ENCODE results near the gene CBY1.
A peak's percentile ranks its signal among the peaks of the same experiment; 100 is the strongest.

Gene CBY1

DNA sequence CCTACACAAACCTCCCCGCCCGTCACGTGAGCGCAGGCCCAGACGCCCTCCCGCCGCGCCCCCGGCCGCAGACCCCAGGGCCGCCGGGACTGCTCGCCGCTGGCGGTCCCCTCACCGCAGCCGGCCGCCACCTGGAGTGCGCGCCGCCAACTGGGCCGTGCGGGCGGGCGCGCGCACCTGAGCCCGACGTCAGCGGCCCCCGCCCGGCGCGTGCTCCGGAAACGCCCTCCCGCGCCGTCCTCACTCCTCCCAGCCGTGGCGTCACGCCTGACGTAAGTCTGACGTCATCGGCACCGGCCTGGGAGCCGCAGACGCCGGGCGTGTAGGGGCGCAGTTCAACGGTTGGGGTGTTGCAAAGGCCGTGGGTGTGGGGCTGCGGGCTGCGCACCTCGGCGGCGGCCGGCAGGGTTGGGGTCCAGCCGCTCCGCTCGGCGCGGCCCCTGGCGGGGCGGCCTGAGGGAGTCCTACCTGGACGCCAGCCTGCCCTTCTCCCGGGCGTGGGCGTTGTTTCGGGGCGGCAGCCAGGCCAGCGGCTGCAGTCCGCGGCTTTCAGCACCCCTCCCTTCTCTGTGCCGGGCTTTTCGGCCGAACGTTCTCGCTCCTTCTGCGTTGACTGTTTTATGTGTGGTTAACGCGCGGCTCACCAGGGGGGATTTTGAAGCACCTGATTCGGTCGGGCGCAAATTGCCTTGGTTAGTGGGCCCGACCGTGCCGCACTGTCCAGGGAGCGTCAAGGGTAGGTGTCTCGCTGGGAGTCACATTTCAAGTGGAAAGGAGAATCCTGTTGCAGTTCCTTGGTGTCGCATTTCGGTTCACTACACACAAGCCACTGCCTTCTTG is 44.6 kb downstream of the CBY1 start, which contains the start of gene JOSD1:
Gene JOSD1, minus strand, starts transcription at position 155 of the 840 bp plus-strand sequence. CDS start 956 bp downstream, outside the sequence.
- peak; percentile 96 for DNase-seq (ENCODE audit: low spot score)

DNA sequence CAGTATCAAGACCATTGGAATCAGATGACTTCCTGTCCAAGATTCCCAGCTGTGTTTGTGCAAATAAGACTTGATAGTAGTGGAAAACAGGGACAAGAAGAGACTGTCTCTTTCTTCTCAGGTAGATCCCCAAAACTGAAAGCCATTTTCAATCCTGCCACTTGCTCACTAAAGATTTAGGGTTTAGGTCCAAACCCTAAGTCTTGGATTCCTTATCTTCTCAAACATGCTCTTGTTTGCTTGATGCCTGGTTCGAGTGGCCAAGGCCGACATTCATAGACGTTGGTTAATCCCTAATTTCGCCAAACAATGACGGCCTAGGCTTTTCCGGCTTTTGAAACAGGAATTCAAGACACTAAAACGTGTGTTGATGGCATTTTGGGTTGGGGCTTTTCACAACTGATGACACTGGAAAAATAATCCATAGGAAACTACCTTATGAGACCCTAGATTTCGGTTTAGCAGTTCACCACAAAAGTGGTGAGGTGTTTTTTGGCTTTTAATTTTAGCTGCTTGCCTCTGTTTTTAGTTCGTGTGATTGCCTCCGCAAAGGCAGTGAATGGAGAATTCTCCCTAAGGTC is 48.3 kb downstream of the CBY1 start:
- no peak for DNase-seq (ENCODE audit: low spot score)

DNA sequence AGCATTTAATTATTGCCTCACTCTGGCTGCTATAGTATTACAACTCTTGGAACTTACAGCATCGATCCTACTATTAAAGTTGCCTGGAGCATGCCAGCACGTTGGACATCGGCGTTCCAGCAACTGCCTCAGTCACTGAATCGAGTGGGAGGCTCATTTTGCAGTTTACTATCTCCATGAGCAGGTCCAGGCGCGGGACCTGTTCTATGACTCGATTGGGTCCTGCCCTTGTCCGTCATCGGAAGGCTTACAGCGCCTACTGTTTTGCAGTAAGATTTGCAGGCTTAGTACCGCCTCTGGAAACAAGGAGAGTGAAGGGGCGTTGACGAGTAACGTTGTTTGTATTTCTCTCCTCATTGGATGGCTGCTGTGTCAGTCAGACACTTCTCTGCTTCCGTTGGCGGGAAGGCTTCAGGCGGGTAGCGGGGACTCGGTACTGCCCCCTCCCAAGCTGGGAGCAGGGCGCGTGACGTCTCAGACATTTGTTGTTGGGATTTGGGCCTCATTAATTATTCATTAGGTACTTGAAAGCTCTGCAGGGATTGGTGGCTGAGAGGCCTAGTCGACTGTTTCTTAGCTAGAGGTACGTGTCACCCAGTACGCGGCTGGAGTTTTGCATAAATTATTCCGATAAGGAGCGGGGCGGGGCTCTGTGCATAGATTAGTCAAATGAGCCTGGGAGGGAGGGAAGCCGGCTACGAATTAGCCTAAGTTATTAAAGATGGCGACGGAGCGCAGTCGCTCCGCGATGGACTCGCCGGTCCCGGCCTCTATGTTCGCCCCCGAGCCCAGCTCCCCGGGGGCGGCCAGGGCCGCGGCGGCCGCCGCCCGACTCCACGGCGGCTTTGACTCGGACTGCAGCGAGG is 49.0 kb downstream of the CBY1 start, which contains the start of gene GTPBP1:
Gene GTPBP1, plus strand, starts transcription at position 710 of the 866 bp plus-strand sequence. Its CDS starts 12 bp downstream, at position 722.
- DNase-seq (ENCODE audit: low spot score), result peak; percentile 100

DNA sequence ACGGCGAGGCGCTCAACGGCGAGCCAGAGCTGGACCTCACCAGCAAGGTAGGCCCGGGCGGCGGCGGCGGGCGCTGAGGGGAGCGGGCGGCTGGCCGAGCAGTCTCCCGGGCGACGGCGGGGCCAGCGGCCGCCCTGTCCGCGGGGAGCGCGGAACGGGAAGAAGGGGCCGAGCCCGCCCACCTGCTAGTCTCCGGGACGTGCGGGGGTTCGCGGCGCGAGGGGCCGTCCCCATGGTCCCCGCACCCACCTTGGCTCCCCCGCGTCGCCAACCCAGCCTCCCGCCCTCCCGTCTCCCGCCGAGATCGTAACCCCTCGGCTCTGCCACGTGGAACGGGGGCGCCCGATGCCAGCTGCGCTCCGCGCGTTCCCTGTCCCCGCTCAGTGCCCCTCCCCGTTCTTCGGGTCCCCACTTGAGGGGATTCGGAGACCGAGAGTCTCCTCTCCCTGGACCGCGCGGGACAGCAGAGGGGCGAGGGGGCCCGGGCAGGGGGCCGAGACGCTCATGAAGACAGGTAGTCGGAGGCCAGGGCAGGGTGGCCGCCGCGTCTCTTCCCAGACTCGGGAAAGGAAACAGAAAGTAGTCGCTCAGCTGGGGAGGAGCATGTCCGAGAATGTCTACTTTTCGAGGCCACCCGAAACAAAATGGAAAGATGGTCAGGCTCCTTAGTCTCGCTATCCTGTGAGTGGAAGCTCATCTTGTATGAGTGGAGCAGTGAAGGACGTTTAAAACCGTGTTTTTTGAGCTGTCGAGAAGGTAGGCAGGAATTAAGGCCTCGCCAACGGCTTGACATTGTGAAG is 49.9 kb downstream of the CBY1 start:
- no peak for DNase-seq (ENCODE audit: low spot score)

DNA sequence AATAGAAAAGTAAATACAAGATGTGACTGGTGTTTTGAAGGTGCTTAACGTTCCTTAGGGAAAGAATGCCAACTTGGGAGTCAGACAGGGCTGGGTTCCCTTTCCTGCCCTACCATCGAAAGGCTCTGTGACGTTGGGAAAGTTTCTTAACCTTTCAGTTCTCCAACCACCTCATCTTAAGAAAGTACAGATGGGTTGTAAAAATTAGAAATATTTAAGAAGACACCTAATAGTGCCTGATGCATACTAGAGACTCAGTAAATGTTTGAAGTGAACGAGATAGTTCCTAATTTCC is 50.4 kb downstream of the CBY1 start:
- no peak for DNase-seq (ENCODE audit: low spot score)

DNA sequence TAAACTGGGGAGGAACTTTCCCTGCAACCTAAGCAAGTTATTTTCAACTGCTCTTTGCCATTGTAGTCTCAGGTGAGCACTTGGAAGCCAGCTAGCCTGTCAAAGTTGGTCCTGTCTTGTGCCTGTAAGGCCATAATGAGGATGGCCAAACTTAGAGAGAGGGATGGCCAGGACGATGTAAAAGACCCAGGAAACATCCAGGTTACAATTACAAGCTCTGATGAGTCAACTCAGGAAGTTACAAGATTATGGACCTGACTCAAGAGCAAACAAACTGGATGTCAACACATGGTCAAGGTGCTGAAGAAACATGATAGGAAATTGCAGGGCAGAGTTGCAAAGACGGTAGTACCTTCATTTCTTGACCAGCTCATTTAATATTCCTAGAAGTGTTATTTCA is 50.9 kb downstream of the CBY1 start:
- no peak for DNase-seq (ENCODE audit: low spot score)

DNA sequence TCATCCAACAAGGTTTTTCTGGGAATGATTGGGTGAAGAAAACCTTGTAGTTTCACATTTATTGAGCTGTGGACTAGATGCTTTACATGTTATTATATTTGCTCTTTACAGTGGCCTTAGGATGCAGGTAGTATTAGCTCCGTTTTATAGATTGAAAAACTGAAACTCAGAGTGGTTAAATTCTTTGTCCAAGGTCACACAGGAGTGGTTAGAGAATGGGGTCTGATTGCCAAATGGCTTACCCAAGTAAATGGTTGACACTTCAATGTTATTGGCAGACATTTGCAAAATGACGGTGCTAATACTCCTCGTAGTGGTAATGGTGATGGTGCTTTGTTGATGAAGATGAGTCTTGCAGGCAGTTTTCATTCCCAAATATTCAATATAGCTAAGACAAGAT is 51.5 kb downstream of the CBY1 start:
- DNase-seq (ENCODE audit: low spot score), result no peak

DNA sequence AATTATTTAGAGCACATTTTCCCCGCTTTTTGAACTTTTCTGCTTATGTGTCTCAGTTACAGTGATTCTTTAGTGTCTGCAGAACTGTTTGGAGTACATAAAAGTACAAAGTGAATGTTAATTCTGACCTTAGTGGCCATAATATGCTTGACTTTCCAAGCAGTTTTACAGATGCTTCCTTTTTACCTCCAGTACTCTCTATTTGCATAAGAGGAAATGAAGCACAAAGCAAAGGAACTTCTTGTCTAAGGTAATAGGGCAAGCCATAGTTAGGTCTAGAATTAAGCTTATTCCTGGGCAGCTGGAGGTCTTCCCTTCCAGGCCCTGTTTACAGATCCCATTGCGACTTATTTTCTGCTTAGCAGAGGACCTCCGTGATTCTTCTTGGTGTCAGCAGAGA is 52.9 kb downstream of the CBY1 start:
- no peak for DNase-seq (ENCODE audit: low spot score)

DNA sequence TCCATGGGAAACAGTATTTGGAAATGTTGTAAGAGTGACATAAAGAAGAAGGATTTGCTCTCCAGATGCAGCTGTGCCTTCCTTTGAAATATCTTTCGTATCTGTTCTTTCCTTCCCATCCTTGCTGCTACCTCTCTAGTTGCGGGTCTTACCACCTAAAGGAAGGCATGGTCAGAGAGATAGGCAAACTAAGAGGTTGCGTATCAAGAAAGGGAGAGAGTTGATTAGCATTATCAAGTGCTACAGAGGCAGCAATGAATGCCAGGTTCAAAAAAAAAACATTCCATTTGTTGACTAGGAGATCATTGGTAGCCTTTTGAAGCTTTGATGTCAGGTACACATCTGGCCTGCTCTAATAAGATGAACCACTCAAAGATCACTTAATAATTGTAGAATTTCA is 53.9 kb downstream of the CBY1 start:
- no peak for DNase-seq (ENCODE audit: low spot score)

DNA sequence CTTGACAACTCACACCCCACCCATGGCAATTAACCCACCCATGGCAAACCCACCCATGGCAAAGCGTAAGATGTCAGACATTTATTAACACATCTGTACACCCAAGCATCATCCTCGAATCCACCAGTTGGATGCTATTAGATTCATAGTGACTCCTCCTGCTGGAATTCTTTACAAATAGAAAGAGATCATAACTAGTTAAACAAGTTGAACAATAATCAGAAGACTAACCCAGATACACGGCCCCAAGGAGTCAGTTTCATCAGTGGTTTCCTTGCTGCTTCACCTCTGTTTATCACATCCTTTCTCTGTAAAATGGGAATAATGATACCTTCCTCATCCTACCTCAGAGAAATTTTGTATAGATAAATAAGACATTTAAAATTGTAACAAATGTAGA is 54.4 kb downstream of the CBY1 start:
- DNase-seq (ENCODE audit: low spot score), result no peak

DNA sequence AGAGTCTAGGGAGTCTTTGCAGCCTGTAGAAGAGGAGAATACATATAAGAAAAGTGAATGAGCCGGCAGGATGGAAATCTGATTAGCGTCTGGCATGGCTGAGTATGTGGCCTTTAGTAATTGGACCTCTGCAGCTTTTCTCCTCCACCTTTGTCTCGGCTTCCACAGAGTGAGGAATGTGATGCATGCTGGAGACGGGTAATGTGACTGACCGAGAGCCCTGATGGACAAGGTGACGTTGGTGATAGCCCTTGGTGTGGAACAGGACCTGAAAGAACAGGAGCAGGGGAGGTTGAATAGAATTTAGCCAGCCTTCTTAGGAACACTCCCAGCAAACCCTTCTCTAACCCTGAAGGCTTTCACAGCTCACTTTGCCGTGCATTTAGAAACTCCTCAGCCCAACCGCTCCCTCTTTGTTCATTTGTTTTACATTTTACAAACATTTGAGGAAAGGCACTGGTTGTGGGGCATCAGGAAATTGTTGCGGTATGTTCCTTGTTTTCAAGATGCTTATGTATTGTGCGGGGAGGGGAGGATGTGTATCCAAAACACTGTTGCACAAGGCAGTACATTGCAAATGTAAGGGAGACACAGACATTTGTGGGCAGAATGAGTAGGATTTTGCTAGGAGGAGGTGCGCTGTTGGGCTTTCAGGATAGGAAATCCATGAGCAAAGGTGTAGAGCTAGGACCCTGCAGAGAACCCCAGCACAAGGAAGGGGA is 56.2 kb downstream of the CBY1 start:
- DNase-seq (ENCODE audit: low spot score), result no peak

DNA sequence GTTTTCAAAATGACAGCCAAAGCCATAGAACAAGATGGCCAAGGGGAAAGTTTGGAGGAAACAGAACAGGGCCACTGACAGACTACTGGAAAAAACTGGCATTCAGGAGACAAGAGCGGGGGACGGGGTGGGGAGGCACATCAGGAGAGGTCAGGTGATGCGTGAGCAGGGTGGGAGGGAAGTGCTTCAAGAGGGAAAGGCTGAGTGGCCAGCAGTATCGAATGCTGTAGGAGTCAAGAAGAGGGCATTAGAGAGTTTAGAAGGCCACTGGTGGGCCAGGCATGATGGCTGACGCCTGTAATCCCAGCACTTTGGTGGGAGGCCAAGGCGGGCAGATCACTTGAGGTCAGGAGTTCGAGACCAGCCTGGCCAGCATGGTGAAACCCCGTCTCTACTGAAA is 57.5 kb downstream of the CBY1 start:
- no peak for DNase-seq (ENCODE audit: low spot score)

DNA sequence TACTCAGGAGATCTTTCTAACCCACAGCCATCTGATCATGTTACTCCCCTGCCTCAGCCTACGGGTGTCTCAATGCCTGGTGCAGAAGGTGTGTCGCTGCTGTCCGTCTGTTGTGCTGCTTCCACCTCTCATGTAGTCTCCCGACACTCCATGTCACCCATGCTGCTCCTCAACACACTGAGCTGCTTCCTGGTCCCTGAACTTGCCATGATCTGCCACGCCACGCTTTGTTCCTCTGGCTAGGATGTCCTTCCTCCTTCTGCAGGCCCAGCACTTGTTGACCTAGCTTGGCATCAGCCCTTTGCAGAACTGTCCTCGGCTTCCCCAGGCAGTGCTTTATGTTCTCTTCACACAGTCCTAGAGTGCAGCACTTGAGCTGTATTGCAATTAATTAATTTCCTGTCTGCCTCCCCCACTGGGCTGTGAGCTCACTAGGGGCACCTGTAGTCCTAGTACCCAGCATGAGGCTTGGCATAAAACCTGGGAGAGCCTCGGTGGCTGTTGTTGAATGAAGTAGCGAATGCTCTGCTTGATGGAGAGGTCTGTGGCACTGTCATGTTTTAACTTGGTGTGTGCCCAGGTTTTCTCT is 58.8 kb downstream of the CBY1 start:
- no peak for DNase-seq (ENCODE audit: low spot score)

DNA sequence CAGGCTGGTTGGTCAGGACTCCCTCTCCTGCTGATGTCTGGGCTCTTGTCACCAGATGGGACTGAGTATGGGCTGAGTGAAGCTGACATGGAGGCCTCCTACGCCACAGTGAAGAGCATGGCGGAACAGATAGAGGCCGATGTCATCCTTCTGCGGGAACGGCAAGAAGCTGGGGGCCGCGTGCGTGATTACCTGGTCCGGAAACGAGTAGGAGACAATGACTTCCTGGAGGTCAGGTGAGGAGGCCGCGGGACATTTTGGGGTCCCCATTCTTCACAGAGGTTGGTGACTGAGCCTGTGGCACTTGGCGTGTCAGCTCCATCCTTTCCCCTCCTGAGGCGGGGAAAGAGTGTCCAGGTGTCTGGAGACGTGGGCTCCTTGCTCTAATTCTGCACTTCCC is 59.4 kb downstream of the CBY1 start:
- DNase-seq (ENCODE audit: low spot score), result no peak

DNA sequence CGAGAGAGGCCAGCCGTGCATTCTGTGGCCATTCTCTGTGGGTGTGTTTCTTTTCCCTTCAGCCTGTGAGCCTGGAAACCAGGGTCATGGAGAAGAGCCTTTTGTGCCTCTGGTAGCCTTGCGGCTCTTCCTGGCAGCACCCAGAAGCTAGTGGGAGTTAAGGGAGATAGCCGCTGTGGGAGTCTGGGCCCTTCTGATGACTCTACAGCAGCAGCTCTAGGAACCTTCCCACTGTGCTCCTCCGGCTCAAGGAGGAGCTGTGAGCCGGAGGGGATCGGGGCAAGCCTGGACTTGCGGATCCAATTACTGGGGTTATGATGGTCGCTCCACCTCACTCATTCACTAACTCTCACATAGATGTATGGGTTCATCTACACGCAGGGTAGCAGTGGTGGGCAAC is 59.8 kb downstream of the CBY1 start:
- no peak for DNase-seq (ENCODE audit: low spot score)

DNA sequence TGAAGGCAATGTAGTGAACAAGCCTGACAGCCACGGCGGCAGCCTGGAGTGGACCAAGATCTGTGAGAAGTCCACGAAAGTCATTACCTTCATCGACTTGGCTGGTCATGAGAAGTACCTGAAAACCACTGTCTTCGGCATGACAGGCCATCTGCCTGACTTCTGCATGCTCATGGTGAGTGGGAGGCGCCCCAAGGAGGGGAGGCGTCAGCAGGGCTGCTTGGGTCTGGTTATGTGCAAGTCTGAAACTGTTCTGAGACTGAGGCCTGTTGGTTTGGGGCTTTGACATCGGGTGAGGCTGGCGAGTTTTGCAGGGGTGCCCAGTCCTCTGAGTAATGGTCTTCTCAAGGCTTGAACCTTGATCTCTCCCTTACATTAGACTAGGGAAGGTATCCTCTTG is 60.4 kb downstream of the CBY1 start:
- no peak for DNase-seq (ENCODE audit: low spot score)

DNA sequence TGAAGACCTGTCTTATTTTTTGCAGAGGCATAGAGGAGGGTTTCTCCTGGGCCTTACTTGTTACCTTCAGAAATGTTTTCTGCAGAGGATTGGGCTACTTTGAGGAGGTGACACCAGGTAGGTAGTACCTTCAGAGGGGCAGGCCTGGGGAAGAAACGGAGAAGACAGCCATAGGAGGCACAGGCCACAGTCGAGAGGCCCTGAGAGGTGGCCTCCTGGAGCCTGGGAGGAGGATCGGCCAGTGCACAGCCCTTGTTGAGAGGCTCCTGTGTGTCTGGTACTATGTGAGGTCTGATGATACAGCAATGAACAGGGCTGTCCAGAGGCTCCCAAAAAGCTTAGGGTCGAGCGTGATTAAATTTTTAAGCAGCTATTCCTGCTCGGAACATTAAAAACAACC is 60.8 kb downstream of the CBY1 start:
- DNase-seq (ENCODE audit: low spot score), result no peak

DNA sequence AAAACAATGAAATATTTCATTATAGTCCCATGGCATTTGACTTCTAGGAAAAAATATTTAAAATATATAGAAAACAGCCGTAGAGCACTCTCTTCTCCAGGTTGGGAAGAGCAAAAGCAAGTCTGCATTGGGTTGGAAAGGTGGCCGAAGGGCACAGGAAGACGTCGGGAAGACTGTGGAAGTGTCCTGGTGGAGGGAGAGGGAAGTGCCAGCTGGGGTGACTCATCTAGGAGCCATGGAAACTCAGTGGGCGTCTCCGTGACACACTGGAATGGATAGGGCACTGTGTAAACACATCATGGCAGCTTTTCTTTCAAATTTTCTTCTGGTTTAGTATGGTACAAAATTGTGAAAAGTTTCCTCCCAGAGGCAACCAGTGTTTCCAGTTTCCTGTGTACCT is 62.0 kb downstream of the CBY1 start:
- DNase-seq (ENCODE audit: low spot score), result no peak

DNA sequence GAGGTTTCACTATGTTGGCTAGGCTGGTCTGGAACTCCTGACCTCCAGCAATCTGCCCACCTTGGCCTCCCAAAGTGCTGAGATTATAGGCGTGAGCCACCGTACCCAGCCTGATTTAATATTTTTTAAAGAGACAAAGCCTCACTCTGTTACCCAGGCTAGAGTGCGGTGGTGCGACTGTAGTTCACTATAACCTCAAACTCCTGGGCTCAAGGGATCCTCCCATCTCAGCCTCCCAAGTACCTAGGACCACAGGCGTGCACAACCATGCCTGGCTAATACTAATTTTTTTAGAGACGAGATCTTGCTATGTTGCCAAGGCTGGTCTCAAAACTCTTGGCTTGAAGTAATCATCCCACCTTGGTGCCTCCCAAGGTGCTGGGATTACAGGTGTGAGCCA is 62.8 kb downstream of the CBY1 start:
- DNase-seq (ENCODE audit: low spot score), result no peak

DNA sequence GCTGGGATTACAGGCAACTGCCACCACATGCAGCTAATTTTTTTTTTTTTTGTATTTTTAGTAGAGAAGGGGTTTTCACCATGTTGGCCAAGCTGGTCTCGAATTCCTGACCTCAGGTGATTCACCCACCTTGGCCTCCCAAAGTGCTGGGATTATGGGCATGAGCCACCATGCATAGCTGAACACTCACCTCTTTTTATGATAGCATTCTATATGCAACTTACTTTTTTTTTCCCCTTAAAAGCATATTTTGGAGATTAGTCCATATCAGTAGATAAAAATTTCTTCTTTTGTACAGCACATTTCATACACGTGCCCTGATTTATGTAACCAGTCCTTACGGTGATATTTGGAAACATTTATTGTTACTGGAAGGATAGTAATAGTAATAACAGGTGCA is 63.9 kb downstream of the CBY1 start:
- DNase-seq (ENCODE audit: low spot score), result no peak

DNA sequence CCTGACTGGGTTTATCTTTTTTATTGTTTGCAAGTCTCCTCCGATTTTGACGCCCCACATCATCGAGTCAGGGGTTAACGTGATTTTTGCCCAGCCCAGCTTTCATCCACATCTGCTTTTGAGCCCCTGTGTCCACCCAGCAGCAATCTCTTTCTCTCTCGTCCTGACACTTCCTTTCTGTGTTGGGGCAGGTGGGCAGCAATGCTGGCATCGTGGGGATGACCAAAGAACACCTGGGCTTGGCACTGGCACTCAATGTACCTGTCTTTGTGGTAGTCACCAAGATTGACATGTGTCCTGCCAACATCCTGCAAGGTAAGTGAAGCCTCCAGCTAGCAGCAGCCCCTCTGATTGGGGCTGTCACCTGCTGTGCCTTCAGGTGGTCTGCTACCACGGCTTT is 65.1 kb downstream of the CBY1 start:
- no peak for DNase-seq (ENCODE audit: low spot score)

Measured in CD4-positive, alpha-beta T cell treated with Interleukin-2 at 100 ng/mL for 4 hours (primary cell).